Fibroblast of lung (primary cell): Measurements from ENCODE around the gene B3GALNT2. TPM values are rescaled to one million over a fixed set of nuclear protein-coding genes. Genes with fewer than 3 reads are reported as not detected.

Experiments
- DNase-seq, 2 donors: peaks; one replicate each; pipeline versions ENCODE4 v3.0.0 to v3.0.0-alpha.2; 2010; ENCODE audit warnings: low read depth in 2 of 2
- H2AFZ ChIP-seq: 2 replicates; pipeline ENCODE4 v1.5.1; 2012; ENCODE audit warnings: low read length, control low read depth, inconsistent platforms
- H3K27ac ChIP-seq: 2 replicates; pipeline ENCODE4 v1.5.1; 2011; ENCODE audit warnings: low read length, control low read depth; ENCODE audit not compliant: insufficient read depth
- H3K27me3 ChIP-seq: 2 replicates; pipeline ENCODE4 v1.5.1; 2011; ENCODE audit warnings: mild to moderate bottlenecking, low read length; ENCODE audit not compliant: control insufficient read depth, insufficient read depth
- H3K36me3 ChIP-seq: 2 replicates; pipeline ENCODE4 v1.5.1; 2011; ENCODE audit warnings: low read length; ENCODE audit not compliant: control insufficient read depth, insufficient read depth
- H3K4me1 ChIP-seq: 2 replicates; pipeline ENCODE4 v1.5.1; 2011; ENCODE audit warnings: low read length; ENCODE audit not compliant: control insufficient read depth, insufficient read depth; ENCODE audit errors: extremely low read depth
- H3K4me2 ChIP-seq: 2 replicates; pipeline ENCODE4 v1.5.1; 2011; ENCODE audit warnings: low read length, control low read depth; ENCODE audit not compliant: insufficient read depth; ENCODE audit errors: extremely low read depth
- H3K4me3 ChIP-seq, 4 experiments: fragments of 200-600 bp in 1 of 4; sonication (generic) in 1 of 4; replicated peaks in 1 of 4; 2 replicates each; pipeline ENCODE4 v1.5.1; 2011 to 2016; ENCODE audit warnings: low read length in 4 of 4, low read depth in 3 of 4, mild to moderate bottlenecking in 3 of 4, control low read depth in 2 of 4, inconsistent platforms in 1 of 4, mixed read lengths in 1 of 4; ENCODE audit not compliant: insufficient read depth in 1 of 4; ENCODE audit errors: control extremely low read depth in 1 of 4
- H3K79me2 ChIP-seq: 2 replicates; pipeline ENCODE4 v1.5.1; 2012; ENCODE audit warnings: mild to moderate bottlenecking, low read length, inconsistent platforms; ENCODE audit not compliant: control insufficient read depth, insufficient read depth
- H3K9ac ChIP-seq: 2 replicates; pipeline ENCODE4 v1.5.1; 2011; ENCODE audit warnings: mild to moderate bottlenecking, low read length, control low read depth; ENCODE audit not compliant: insufficient read depth
- H3K9me3 ChIP-seq: 2 replicates; pipeline ENCODE4 v1.5.1; 2012; ENCODE audit warnings: low read depth, low read length; ENCODE audit not compliant: control insufficient read depth, insufficient read depth
- H4K20me1 ChIP-seq: 2 replicates; pipeline ENCODE4 v1.5.1; 2011; ENCODE audit warnings: low read length; ENCODE audit not compliant: control insufficient read depth, insufficient read depth; ENCODE audit errors: extremely low read depth
- EZH2 ChIP-seq: IDR thresholded peaks from 2 replicates; pipeline ENCODE4 v1.5.1; 2012; ENCODE audit warnings: low read length, control low read depth, mild to moderate bottlenecking; ENCODE audit errors: missing control alignments
- polyA plus RNA-seq, 2 donors: library from polyadenylated mRNA; depleted of rRNA in 1 of 2; stranded (reverse) in 1 of 2; unstranded in 1 of 2; fragments of >200 nt; gene quantifications; 2 replicates each; pipeline ENCODE4 v1.2.1, GENCODE V29; 2011 to 2012; ENCODE audit warnings: missing spikeins in 1 of 2
- total RNA-seq: library from RNA; depleted of rRNA; stranded (reverse); fragments of >200 nt; gene quantifications from 2 replicates; pipeline ENCODE4 v1.2.1, GENCODE V29; 2014
- TF ChIP-seq, protein P1 (sequence below), 2 donors: IDR thresholded peaks in 1 of 2; conservative IDR thresholded peaks in 1 of 2; 1 replicate in 1 of 2; 2 replicates in 1 of 2; pipeline ENCODE4 v1.5.1; 2011 to 2012; ENCODE audit warnings: low read length in 2 of 2, control low read depth in 1 of 2, inconsistent platforms in 1 of 2, low read depth in 1 of 2, mild to moderate bottlenecking in 1 of 2

The B3GALNT2 gene
- total and polyA plus RNA-seq, 2 donors (not counting 1 experiment from before 2014, with no cell fraction given), result 23.1 to 51.4 TPM

GRCh38 chr1:235486321-235486720, 17.9 kb downstream of the B3GALNT2 start:
- Histone ChIP-seq H3K36me3 (no peaks in the 10 kb centered on the region), H4K20me1 (no peaks in the 10 kb centered on the region), H3K4me1 (no peaks in the 10 kb centered on the region), H3K9ac (no peak overlapping the region), H2AFZ (no peak overlapping the region), H3K27ac (no peak overlapping the region), H3K79me2 (no peaks in the 10 kb centered on the region), H3K27me3 (no peaks in the 10 kb centered on the region), H3K4me2 (no peak overlapping the region), H3K9me3 (no peaks in the 10 kb centered on the region), H3K4me3 (no peak overlapping the region)
- TF ChIP-seq EZH2, result no peak
- TF ChIP-seq, protein P1, sequence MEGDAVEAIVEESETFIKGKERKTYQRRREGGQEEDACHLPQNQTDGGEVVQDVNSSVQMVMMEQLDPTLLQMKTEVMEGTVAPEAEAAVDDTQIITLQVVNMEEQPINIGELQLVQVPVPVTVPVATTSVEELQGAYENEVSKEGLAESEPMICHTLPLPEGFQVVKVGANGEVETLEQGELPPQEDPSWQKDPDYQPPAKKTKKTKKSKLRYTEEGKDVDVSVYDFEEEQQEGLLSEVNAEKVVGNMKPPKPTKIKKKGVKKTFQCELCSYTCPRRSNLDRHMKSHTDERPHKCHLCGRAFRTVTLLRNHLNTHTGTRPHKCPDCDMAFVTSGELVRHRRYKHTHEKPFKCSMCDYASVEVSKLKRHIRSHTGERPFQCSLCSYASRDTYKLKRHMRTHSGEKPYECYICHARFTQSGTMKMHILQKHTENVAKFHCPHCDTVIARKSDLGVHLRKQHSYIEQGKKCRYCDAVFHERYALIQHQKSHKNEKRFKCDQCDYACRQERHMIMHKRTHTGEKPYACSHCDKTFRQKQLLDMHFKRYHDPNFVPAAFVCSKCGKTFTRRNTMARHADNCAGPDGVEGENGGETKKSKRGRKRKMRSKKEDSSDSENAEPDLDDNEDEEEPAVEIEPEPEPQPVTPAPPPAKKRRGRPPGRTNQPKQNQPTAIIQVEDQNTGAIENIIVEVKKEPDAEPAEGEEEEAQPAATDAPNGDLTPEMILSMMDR (conservative IDR thresholded peaks at IDR 0.05 in 1 of 2, IDR thresholded peaks at IDR 0.05 in 1 of 2; ENCODE audit: low read depth in 1 of 2, low read length in 2 of 2), result no peak
- peak in 1 of 2 donors; percentile 38 for DNase-seq

DNA sequence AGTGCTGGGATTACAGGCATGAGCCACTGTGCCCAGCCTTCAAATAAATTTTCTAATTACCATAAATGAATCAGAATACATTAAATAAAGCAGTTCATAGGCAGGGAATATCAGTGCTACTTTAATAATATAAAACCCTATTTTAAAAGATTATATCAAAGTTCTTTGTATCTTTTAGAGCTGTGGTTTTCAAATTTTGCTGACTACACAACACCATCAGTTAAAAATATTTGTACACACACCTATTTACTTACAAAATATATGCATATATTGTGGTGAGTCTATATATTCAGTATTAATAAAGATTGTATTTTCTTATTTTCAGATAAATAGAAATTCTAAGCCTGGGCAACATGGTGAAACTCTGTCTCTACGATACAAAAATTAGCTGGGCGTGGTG, 18.7 kb downstream of the B3GALNT2 start:
- no peaks in the 10 kb centered on the region for H3K27me3 ChIP-seq
- no peaks in the 10 kb centered on the region for H3K9me3 ChIP-seq
- no peak overlapping the region for H3K4me3 ChIP-seq
- TF ChIP-seq, protein P1 (conservative IDR thresholded peaks at IDR 0.05 in 1 of 2, IDR thresholded peaks at IDR 0.05 in 1 of 2; ENCODE audit: low read depth in 1 of 2, low read length in 2 of 2), result no peak
- TF ChIP-seq EZH2, result no peak
- no peaks in the 10 kb centered on the region for H3K36me3 ChIP-seq
- H2AFZ ChIP-seq, result no peak overlapping the region
- no peak overlapping the region for H3K27ac ChIP-seq
- H3K4me2 ChIP-seq, result no peak overlapping the region
- no peak for DNase-seq
- no peak overlapping the region for H3K9ac ChIP-seq
- H4K20me1 ChIP-seq, result no peaks in the 10 kb centered on the region
- H3K4me1 ChIP-seq, result no peaks in the 10 kb centered on the region
- no peaks in the 10 kb centered on the region for H3K79me2 ChIP-seq

DNA sequence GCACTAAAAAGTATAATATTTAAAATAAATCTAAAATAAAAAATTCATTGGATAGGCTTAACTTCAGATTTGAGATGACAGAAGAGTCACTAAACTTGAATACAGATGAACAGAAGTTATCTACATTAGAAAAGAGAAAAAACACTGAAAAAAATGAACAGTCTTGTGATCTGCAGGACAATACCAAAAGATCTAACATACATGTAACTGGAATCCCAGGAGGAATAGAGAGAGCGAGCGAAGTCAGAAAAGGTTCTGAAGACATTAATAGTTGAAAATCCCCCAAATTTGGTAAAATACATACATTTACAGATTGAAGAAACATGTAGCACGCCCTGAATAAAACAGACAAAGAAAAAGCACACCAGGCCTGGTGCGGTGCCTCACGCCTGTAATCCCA, 21.2 kb downstream of the B3GALNT2 start:
- no peaks in the 10 kb centered on the region for H4K20me1 ChIP-seq
- H3K4me3 ChIP-seq, result no peak overlapping the region
- H2AFZ ChIP-seq, result no peak overlapping the region
- no peaks in the 10 kb centered on the region for H3K79me2 ChIP-seq
- no peak for TF ChIP-seq EZH2
- TF ChIP-seq, protein P1 (conservative IDR thresholded peaks at IDR 0.05 in 1 of 2, IDR thresholded peaks at IDR 0.05 in 1 of 2; ENCODE audit: low read depth in 1 of 2, low read length in 2 of 2), result no peak
- no peak overlapping the region for H3K9ac ChIP-seq
- no peak for DNase-seq
- no peak overlapping the region for H3K4me2 ChIP-seq
- H3K27me3 ChIP-seq, result no peaks in the 10 kb centered on the region
- no peaks in the 10 kb centered on the region for H3K4me1 ChIP-seq
- no peak overlapping the region for H3K27ac ChIP-seq
- H3K9me3 ChIP-seq, result no peaks in the 10 kb centered on the region
- peaks cover 5% of the 10 kb centered on the region for H3K36me3 ChIP-seq
